Suprapubic skin (tissue), 3 donors: ENCODE data around the gene ZNF276.

Source experiments
- POLR2AphosphoS5 ChIP-seq, 3 donors: sonication (generic); formaldehyde crosslinking; IDR thresholded peaks; one replicate each; pipeline ENCODE4 v1.6.1; 2017; ENCODE audit warnings: antibody characterized with exemption in 3 of 3
- TF ChIP-seq, protein P1 (sequence below), 2 donors: fragments of 200-600 bp in 1 of 2; fragments of 450-650 bp in 1 of 2; sonication (generic) in 1 of 2; IDR thresholded peaks; one replicate each; pipeline ENCODE4 v1.5.1; 2016 to 2019; ENCODE audit warnings: antibody characterized with exemption in 2 of 2, mild to moderate bottlenecking in 1 of 2, moderate library complexity in 1 of 2

DNA sequence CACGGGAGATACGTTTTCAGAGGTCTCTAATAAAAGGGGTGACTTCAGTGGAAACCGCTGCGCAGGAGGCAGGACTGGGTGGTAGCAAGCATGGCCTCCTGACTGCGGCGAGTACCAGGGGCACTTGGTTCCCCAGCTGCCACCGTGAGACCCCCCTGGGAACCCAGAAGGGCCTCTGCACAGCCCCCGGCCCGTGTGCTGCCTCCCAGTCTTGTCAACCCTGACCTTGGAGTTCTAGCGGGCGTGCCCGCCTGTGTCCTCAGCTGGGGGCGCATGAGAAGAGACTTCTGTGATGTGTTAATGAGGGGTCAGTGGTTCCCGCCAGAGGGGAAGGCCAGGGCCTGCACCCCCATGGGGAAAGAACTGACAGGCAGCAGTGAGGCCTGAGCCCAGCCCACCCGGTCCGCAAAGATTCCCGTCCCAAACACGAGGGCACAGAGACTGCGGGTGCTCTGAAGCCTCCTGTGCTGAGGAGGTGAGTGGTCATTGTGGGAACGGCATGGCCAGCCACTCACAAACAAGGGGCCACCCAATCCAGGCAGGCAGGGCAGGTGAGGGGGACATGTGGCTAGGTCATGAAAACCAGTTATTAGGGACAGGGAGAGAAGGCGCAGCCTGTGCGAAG is 9.4 kb downstream of the ZNF276 start:
- TF ChIP-seq, protein P1, sequence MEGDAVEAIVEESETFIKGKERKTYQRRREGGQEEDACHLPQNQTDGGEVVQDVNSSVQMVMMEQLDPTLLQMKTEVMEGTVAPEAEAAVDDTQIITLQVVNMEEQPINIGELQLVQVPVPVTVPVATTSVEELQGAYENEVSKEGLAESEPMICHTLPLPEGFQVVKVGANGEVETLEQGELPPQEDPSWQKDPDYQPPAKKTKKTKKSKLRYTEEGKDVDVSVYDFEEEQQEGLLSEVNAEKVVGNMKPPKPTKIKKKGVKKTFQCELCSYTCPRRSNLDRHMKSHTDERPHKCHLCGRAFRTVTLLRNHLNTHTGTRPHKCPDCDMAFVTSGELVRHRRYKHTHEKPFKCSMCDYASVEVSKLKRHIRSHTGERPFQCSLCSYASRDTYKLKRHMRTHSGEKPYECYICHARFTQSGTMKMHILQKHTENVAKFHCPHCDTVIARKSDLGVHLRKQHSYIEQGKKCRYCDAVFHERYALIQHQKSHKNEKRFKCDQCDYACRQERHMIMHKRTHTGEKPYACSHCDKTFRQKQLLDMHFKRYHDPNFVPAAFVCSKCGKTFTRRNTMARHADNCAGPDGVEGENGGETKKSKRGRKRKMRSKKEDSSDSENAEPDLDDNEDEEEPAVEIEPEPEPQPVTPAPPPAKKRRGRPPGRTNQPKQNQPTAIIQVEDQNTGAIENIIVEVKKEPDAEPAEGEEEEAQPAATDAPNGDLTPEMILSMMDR (IDR thresholded peaks at IDR 0.05): no peak
- TF ChIP-seq POLR2AphosphoS5 (IDR thresholded peaks at IDR 0.05): no peak
